Fibroblast of upper back skin (primary cell): ENCODE results near the gene SNAI3.

ENCODE experiments used
- DNase-seq: peaks from one replicate; pipeline ENCODE4 v3.0.0-alpha.2; 2013

Gene SNAI3

DNA sequence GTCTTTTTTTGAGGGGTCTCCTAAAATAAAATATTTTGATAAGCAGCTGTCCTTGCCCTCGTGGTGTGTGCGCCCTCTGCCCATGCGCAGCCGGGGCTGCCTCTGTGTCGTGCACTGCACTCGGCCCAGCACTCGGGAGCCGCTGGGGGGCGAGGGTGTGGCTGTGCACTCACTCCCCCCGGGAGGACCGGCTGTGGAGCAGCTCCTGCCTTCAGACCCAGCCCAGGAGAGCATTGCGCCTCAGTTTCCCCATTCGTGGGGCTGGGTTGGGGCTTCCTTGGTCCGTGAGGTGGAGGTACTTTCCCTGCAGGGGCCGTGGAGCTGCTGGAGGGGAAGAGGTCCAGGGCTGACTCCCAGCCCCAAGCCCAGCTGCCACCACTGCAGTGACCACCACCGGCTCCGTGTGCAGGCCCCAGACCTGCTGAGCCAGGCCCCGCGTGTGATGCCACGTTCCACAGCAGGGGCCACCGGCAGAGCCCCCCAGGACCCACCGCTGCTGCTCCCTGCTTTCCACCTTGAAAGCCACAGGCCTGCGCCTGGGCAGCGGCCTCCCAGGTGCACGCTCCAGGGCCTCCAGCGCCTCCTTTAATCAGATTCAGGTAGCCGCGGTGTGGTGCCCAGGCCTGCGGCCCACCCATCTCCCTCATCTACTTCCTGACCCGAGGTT, 54.3 kb downstream of the SNAI3 start:
- DNase-seq, result no peak

DNA sequence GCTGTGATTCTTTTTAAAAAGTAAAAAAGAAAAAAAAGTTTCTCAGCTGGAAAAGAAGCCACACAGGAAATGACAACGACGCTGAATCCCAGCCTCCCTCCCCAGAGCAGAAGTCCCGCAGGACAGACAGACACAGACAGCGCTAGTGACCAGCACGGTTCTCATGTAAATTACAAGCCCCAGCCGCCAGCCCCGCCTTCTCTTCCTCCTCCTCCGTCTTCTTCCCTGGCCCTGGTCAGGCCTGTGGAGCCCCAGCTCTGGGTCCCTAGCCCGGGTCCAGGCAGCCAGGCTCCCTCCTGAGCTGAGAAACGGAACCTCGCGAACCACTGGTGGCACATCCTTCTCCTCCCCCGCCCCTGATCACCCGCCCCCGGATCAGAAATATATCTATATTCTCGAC, 54.9 kb downstream of the SNAI3 start:
- no peak for DNase-seq

DNA sequence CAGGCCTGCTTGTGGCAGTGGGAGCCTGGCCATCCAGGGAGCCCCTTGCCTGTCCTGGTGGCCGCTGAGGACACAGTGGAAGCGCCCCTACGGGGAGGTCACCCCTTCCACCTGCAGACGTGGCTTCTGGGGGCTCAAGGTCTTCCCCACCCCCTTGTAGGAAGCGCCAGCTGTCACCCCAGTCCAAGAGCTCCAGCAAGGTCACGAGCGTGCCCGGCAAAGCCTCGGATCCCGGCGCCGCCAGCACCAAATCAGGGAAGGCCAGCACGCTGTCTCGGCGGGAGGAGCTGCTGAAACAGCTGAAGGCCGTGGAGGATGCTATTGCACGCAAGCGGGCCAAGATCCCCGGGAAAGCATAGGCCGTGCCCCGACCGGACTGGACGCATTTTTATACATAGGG, 55.4 kb downstream of the SNAI3 start:
- no peak for DNase-seq

DNA sequence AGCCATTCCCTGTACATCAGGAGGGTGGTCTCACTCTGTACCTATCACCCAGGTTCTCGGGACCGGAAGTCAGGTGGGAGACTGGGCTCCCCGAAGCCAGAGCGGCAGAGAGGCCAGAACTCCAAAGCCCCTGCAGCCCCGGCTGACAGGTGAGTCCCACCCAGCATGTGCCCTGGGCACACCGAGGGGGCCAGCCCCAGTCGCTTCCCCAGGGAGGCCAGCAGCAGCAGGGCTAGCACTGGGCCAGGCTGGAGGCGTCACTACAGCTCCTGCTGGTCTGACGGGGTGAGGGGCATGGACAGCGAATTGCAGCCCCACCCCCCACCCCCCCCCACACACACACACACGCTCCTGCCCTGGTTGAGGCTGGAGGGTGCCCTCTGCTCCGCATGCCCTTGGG, 55.9 kb downstream of the SNAI3 start:
- DNase-seq, result no peak

GRCh38 chr16:88629835-88630234, 56.5 kb downstream of the SNAI3 start:
- DNase-seq, result no peak

- peak; percentile 28 for DNase-seq
Observed at GRCh38 chr16:88628512-88628974, 57.8 kb downstream of the SNAI3 start.
